ENCODE data around the gene MIOS.

GRCh38 chr7:7542251-7542835 lies 24.3 kb upstream of the MIOS start:
- TF ChIP-seq TEAD4 (CRISPR knock-in tag; IDR thresholded peaks at IDR 0.05) (no peak), CTCF (IDR thresholded peaks at IDR 0.05) (no peak), STAT6 (CRISPR knock-in tag; conservative IDR thresholded peaks at IDR 0.05; ENCODE audit: low read depth) (no peak), ELF4 (CRISPR knock-in tag; IDR thresholded peaks at IDR 0.05; ENCODE audit: low read depth) (no peak), USF1 (CRISPR knock-in tag; IDR thresholded peaks at IDR 0.05) (no peak), MAX (CRISPR knock-in tag; IDR thresholded peaks at IDR 0.05) (no peak), EMX1 (CRISPR knock-in tag; IDR thresholded peaks at IDR 0.05) (no peak), ATF3 (CRISPR knock-in tag; conservative IDR thresholded peaks at IDR 0.05) (no peak), ARID4B (CRISPR knock-in tag; IDR thresholded peaks at IDR 0.05; ENCODE audit: borderline replicate concordance) (no peak), RELA (CRISPR knock-in tag; IDR thresholded peaks at IDR 0.05; ENCODE audit: borderline replicate concordance) (no peak)

Data from WTC11 (cell line).